Fibroblast of skin of abdomen (primary cell): Measurements from ENCODE around the gene SGSM1.
A peak's percentile ranks its signal among the peaks of the same experiment; 100 is the strongest.
"Not testable (repeated sequence)": the region's sequence is repeated elsewhere in the genome, so short reads cannot be mapped to it uniquely, and the experiment has no call there.

Experiments used
- DNase-seq: peaks from one replicate; pipeline ENCODE4 v3.0.0-alpha.2; 2013

Gene SGSM1

DNA sequence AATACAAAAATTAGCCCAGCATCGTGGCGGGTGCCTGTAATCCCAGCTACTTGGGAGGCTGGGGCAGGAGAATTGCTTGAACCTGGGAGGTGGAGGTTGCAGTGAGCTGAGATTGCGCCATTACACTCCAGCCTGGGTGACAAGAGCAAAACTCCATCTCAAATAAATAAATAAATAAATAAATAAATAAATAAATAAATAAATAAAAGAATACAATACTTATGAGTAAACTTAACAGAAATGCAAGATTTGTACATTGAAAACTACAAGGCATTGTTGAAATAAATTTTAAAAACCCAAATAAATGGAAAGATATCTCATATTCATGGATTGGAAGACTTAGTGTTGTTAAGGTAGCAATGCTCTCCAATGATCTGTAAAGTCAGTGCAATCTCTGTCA is 101.1 kb downstream of the SGSM1 start:
- not testable (repeated sequence) for DNase-seq

DNA sequence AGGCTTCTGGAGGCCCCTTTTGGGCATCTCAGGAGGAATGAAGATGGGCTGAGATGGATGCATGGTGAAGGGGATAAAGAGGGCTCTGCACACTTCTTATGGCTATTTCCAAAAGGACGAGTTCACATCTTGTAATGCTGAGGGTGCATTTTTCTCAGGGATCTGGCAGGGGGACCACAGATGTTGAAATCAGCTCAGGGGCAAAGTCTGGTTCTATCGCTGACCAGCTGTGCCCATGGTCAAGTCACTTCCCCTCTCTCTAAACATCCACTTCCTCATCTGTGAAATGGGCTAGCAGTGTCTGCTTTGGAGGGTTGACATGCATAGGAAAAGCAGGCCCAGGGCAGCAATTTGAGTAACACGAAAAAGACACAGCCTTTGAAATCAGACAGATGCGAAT is 114.0 kb downstream of the SGSM1 start:
- DNase-seq: no peak

DNA sequence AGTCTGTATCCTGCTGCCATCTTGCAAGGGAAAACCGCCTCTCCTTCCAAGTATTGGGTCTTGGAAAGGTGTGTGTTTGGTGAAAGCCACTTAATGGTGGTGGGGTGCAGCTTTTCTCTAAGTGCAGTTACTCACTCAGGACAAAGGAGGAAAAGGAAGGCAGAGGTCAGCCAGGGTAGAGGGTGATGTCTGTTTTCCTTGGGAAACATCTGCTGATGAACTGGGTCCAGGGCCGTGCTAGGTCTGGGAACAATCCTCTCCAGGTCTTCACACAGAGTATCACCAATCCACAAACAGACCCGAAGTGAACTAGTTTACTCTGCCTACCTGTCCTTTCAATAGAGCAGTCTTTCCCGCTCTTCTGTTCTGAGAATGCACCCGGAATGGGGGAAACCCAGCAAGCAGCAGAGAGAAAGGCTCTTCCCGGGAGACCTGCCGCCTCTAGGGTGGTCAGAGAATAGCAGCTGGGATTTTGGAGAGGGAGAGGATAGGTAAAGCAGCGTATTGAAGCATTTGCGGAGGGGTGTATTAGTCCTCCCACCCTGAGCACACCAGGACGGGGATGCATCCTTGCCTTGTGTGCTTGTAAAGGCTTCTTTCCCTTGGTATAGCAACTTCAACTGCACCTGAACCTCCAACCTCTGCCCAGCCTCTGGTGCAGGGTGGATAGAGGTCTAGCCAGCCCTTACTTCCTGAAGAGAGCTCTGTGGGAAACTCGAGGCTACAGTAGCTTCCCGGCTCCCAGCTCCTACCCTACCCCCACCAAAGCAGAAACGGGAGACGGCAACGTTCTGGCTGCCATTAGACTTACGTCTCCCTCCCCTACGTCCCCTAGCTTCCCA is 119.8 kb downstream of the SGSM1 start:
- DNase-seq: no peak

DNA sequence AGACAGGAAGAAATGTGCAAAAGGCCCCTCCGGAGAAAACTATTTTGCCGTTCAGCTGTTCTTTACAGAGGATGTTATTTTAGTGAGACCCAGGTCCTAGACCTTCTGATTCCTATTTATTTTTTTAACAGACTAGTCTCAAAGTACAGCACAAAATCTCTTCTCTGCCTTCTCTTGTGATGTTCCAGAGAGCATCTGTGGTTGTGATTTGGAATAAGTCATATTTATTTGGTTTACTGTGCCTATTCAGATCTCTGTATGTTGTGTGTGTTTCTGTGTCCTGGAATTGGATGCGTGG is 120.4 kb downstream of the SGSM1 start:
- no peak for DNase-seq

DNA sequence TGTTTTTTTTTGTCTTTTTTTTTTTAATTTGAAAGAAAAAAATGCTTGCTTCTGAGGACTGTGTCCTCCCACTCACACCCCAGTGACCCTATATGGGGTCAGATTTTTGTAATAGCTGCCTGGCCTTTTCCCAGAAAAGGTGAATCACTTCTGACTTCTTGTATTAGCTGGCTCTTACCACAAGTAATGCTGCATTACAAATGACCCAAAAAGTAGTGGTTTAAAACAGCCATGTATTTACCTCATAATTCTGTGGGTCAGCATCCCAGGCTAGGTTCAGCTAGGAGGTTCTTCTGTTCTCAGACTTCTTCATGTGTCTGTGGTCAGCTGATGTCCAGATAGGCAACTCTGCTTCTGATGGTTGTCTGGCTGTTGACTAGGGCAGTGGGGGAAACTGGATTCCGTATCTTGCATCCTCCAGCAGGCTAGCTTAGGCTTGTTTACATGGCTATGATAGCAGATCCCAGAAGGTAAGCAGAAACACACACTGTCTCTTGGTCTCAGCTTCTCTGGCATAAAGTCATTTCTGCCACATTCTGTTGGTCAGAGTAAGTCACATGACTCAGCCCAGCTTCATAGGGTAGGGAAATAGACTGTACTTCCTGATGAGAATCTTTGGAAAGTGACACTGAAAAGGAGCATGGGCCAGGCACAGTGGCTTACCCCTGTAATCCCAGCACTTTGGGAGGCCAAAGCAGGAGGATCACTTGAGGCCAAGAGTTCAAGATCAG is 121.0 kb downstream of the SGSM1 start:
- DNase-seq: no peak

DNA sequence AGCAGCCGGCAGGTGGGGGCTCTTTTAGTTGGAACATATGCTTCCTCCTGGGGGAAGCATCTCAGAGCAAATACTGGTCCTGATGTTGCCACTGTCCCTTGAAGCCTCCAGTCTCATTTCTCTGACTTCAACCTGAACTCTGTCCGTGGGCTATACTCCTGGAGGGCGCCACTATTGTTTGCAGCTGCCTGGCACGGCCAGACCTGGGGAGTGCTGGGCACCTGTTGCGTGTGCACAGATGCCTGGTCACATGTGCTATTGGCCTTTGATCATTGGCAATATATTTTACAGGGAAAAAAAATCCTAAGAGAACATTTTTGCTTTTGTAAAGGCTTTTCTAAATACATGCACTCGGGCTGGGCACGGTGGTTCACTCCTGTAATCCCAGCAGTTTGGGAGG is 122.3 kb downstream of the SGSM1 start:
- no peak for DNase-seq

DNA sequence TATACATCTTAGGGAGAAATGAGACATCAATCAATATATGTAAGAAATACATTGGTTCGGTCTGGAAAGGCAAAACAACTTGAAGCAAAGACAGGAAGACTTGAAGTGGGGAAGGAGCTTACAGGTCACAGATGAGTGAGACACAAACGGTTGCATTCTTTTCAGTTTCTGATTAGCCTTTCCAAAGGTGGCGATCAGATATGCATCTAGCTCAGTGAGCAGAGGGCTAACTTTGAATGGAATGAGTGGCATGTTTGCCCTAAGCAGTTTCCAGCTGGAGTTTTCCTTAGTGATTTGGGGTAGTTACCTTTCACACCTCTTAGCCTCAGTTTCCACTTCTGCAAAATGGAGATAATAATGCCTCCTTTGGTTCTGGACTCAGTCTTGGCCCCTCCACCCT is 124.7 kb downstream of the SGSM1 start:
- DNase-seq: no peak

DNA sequence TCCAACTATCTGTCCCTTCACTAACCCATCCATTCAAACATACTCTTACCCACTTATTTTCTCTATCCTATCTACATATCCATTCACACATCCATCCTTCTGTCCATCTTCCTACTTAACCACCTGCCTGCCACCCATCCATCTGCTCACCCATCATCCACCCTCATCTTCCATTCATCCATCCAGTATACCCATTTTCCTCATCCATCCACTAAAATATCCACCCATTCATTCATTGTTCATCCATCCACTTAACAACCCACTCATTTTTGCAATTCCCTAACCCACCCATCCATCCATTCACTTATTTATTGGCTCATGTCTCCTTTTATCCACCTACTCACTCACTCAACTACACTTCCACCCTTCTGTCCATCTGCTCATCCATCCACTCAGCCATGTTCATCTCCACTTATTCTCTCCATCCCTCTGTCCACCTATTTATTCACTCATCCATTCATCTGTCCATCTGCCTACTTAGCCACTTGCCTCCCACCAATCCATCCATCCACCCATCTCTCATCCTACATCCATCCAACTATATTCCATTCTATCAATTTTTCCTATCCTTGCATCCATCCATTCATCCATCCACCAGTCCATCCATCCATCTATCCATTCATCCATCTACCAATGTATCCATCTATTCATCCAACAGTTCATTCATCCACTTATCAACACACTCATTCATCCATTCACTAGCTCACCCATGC is 129.9 kb downstream of the SGSM1 start:
- DNase-seq: no peak

DNA sequence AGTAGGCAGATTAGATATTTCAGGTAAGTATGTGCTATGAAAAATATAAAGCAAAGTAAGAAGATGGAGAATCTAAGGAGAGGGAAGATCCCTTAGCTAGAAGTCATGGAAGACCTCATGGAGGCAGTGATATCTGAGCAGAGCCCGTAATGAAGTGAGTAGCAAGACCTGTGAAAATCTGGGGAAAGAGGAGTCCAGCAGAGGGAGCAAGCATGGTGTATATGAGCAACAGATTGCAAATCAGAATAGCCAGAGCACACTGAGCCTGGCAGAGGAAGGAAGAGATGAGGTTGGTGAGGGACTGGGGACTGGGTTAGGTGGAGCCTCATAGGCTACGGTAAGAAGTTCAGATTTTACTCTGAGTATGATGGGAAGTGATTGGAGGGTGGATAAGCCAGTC is 131.1 kb downstream of the SGSM1 start:
- DNase-seq: no peak

DNA sequence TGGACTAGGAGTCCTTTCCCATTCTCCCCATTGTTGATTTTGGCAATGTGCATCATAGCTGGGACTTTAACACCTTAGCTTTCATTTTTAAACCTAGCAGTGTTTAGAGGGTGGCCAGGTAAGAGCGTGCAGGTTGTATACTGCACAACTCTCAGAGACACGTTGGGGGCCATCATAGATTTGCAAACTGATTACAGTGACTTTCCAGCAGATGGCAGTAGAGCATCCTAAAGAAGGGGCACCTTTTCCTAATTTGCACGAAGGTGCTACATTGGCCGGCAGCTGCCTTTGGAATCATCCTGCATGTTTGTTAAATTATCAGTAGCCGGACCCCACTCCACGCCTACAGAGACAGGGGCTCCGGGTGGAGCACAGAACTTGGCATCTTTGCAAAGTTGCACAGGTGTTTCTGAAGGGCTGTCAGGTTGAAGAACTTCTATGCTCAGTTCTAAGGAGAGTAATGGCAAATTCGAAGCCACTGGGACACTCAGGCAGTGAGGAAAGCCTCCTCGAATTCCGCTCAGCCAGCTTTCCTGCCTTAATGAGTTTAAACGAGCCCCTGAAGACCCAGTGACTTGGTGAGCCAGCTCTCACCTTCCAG is 132.8 kb downstream of the SGSM1 start:
- peak; percentile 12 for DNase-seq

DNA sequence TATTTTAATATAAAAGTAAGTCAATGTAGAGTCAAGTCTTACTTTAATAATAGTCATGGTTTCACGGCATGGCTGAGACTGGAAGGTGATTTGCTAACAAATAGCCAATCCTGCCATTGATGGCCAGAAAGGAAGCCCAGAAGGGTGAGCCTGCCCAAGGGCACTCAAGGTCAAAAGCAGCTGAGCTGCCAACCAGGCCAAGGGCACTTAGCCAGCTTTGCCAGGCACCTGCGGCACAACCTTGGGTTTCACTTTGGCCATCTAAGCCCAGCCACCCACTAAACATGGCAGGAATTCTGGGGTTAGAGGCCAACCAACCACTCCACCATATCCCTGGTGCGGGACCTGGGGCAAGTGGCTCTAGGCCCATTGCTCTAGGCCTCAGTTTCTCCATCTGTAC is 136.3 kb downstream of the SGSM1 start:
- DNase-seq: no peak

DNA sequence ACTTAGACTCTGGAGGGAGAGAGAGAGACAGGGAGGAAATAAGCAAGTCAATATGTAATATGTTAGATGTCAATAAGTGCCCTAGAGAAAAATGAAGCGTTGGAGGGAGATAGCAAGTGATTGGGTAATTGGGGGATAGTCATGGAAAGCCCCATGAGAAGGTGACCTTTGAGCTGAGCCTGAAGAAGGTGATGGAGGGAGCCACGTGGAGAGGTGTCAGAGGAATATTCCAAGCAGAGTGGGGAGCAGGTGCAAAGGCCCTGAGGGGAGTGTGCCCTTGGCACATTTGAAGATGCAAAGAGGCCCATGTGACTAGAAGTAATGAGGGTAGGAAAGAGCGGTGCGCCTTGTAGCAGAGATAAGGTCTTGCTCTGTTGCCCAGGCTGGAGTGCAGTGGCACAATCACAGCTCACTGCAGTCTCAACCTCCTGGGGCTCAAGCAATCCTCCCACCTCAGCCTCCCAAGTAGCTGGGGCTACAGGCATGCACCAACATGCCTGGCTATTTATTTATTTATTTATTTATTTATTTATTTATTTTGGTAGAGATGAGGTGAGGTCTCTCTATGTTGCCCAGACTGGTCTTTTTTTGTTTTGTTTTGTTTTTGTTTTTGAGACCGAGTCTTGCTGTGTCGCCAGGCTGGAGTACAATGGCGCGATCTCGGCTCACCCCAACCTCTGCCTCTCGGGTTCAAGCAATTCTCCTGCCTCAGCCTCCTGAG is 138.4 kb downstream of the SGSM1 start:
- DNase-seq: no peak

DNA sequence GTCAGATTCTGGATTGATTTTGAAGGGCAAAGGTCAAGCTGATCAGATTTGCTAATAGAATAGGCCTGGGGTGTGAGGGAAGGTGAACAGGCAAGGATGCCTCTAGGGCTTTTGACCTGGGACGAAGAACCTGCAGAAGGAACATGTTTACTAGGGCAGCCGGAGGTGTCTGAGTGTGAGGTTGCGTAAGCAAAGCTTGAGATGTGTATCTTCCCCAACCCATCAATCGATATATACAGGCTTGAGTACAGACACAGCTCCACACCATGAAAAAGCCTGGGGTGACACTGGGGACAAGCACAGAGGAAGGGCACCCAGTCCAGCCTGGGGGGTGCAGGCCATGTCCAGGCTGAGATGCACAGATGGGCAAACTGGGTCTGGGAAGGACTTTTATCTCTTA is 139.4 kb downstream of the SGSM1 start:
- DNase-seq: no peak

DNA sequence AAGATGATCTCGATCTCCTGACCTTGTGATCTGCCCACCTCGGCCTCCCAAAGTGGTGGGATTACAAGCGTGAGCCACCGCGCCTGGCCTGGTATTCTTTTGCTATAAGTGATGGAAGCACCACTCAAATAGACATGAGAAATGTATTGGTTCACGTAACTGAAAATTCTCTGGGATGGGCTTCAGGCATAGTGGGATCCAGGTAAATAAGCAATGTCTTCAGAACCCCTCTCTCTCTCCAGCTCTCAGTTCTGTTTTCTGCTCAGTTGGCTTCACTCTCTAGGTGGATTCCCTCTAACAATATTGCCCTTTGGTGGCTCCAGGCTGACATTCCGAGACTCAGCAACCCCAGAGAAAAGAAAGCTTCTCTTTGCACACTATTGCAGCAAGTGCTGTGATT is 141.4 kb downstream of the SGSM1 start:
- no peak for DNase-seq

DNA sequence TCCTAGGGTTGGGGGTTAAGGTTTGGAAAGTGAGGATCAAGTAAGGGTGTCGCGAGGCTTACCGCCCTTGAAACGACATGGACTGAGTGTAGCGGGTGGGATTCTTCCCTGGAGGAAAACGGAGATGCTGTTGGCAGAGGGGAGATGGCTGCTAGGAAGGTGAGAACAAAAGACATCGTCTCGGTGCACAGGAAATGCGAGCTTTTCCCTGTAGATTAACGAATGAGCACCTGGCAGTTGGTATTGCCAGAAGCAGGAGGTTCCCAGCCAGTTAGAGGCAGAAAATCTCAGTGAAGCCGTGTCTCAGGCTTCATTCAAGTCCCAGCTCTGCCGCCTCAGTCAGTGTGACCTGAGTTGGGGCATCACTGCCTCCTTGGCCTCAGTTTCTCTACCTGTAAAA is 141.9 kb downstream of the SGSM1 start:
- no peak for DNase-seq

DNA sequence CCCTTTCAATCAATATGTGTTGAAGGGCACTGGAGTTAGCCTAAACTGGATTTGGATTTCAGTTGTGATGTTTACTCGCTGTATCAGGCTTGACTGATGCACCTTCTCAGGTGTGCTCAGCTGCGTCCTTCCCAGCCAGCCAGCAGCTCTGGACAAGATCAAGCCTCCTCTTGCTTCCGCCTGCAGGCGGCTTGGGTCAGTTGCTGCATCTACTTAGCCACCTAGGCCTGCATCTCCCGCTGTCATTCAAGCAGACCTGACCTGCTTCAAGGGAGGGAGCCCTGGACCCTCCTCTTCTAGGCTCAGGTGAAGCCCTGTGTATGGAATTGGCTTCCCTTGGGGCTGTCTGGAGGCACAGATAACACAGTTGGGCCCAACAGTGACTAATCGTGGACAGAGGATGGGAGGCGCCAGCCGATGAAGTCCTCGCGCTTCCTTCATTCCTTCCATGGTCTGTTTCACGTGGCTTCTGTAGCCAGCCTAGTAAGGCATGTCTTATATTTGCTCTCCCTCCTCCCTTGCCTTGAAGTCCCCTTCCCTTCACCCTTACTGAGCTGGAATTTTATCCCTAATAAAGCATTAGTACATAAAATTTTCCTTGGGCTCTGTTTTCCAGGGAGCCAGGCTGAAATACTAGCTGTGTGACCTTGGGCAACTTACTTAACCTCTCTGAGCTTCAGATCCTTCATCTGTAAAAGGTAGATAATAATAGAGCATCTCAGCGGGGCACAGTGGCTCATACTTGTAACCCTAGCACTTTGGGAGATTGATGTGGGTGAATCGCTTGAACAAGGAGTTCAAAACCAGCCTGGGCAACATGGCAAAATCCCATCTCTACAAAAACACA is 142.6 kb downstream of the SGSM1 start:
- DNase-seq: no peak

DNA sequence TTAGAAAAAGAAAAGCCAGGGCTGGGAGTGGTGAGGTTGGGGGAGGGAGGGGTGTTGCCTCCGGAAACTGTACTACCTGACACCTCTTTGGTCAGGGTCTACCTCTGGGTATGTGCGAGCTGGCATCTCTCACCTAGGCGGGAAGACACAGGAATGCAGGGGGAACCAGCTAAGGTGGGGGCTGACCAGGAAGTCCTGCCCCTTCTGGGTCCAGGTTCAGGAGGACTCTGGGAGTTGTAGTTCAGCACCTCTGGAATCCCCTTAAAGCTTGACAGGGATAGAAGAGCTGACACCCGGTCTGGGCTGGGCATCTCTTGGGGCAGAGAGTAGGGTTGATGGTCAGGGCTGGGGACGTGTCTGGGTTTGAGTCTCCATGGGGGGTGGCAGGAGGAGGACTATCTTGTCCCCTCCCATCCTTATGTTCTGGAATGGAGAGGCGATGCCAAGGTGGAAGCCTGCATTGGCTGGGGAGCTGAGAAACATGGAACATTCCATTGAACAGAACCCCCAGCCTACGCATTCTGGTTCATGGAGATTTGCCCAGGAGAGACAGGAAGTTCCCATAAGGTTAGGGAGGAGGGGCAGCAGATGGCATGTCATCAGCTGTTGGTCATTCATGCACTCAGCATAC is 144.4 kb downstream of the SGSM1 start:
- peak; percentile 26 for DNase-seq

DNA sequence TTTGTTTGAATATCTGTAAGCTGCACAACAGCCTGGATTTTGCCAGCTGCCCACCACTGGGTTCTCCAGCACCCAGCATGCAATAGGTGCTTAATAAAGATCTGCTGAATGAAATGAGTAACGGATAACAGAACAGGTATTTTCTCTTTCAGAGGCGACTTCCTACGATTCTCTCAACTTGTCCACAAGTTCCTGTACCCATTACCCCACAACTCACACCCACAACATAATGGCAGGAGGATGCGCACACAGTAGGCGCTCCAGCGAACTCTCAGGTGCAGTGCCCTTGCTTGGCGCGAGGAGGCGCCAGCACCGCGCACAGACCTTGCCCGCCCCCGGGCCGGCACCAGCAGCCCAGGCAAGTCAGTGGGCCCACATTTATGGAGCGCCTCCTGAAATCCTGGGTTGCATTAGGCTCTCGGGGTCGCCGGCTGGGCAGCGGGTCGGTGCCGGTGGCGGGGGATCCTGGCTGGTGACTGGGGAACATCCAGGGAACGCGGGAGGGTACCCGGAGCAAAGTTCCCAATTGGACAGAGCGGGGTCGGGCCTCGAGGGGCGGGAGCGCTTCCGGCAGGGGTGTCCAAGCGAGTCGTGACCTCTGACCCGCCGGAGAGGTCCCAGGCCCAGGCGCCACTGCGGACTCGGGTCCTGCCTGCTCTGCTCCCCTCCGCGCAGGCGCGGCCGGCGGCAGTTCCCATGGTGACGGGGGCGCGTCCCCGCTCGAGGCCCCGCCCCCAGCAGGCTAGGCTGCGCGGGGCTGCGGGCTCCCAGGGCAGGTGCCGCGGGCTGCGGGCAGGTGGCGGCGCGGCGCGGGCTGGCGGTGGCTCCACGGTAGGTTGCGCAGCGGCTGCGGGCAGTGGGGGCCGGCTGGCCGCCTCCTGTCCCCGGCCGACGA is 146.2 kb downstream of the SGSM1 start, which contains the start of gene KIAA1671:
TSS of gene KIAA1671 (plus strand) at position 775 of the 895 bp plus-strand sequence. CDS start 75,284 bp downstream, outside the sequence.
- DNase-seq: peak; percentile 48

DNA sequence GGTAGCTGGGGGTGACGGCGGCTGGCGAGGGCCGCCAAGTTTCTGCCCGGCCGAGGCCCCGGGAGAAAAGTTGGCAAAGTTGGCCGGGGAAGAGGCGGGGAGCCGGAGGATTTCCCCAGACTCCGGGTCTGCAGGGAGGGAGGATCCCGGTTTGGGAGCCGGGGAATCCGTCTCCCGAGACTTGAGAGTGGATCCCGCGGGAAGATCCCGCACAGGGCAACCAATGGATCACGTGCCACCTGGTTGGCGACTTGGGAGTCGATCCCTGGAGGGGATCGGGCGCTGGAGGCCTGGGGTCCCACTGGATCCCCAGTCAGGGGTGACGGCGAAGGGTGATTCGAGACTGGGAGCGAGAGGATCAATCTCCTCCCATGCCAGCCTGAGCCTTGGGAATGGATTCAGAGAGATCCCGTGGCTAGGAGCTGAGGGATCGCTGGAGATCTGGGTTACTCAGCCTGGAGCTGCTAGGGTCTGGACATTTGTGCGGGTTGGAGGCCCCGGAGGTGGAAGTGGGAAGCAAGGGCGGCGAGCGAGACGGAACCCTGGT is 146.9 kb downstream of the SGSM1 start:
- DNase-seq: peak; percentile 5
